ENCODE measurements around the gene CACNA1C.

Gene CACNA1C

GRCh38 chr12:2320841-2321240 lies 268.1 kb downstream of the CACNA1C start:
- in situ Hi-C loops (cut with MboI; ENCODE audit: low sequenced_read_pairs, unreplicated experiment): no loop called here

GRCh38 chr12:2322554-2323120 lies 269.9 kb downstream of the CACNA1C start:
- TF ChIP-seq CTCF (IDR thresholded peaks at IDR 0.05; ENCODE audit: borderline replicate concordance, control extremely low read depth, extremely low read depth, insufficient read depth, missing control alignments): no peak
- no peak for DNase-seq (ENCODE audit: low spot score)
- in situ Hi-C loops (cut with MboI; ENCODE audit: low sequenced_read_pairs, unreplicated experiment): no loop called here

More at GRCh38 chr12:2320841-2321240, 268.1 kb downstream of the CACNA1C start:
- no peak for TF ChIP-seq CTCF (IDR thresholded peaks at IDR 0.05; ENCODE audit: borderline replicate concordance, control extremely low read depth, extremely low read depth, insufficient read depth, missing control alignments)
- no peak for DNase-seq (ENCODE audit: low spot score)

- TF ChIP-seq CTCF (IDR thresholded peaks at IDR 0.05; ENCODE audit: borderline replicate concordance, control extremely low read depth, extremely low read depth, insufficient read depth, missing control alignments): no peak
- in situ Hi-C loops (cut with MboI; ENCODE audit: low sequenced_read_pairs, unreplicated experiment): no loop called here
- DNase-seq (ENCODE audit: low spot score): no peak
Measured at GRCh38 chr12:2323532-2324255, 270.9 kb downstream of the CACNA1C start.

GRCh38 chr12:2324387-2324786 lies 271.6 kb downstream of the CACNA1C start:
- TF ChIP-seq CTCF (IDR thresholded peaks at IDR 0.05; ENCODE audit: borderline replicate concordance, control extremely low read depth, extremely low read depth, insufficient read depth, missing control alignments): no peak
- DNase-seq (ENCODE audit: low spot score): no peak
- in situ Hi-C loops (cut with MboI; ENCODE audit: low sequenced_read_pairs, unreplicated experiment): no loop called here

GRCh38 chr12:2325519-2325918 lies 272.7 kb downstream of the CACNA1C start:
- in situ Hi-C loops (cut with MboI; ENCODE audit: low sequenced_read_pairs, unreplicated experiment): no loop called here
- DNase-seq (ENCODE audit: low spot score): no peak
- TF ChIP-seq CTCF (IDR thresholded peaks at IDR 0.05; ENCODE audit: borderline replicate concordance, control extremely low read depth, extremely low read depth, insufficient read depth, missing control alignments): no peak

- in situ Hi-C loops (cut with MboI; ENCODE audit: low sequenced_read_pairs, unreplicated experiment): no loop called here
Measured at GRCh38 chr12:2326470-2326869, 273.7 kb downstream of the CACNA1C start.

More at GRCh38 chr12:2326470-2326869, 273.7 kb downstream of the CACNA1C start:
- TF ChIP-seq CTCF (IDR thresholded peaks at IDR 0.05; ENCODE audit: borderline replicate concordance, control extremely low read depth, extremely low read depth, insufficient read depth, missing control alignments): no peak
- no peak for DNase-seq (ENCODE audit: low spot score)
